Stomach (tissue), 9 donors: ENCODE data around the gene NECTIN4. TPM values are rescaled to one million over a fixed set of nuclear protein-coding genes. Genes with fewer than 3 reads are reported as not detected.
A peak's percentile ranks its signal among the peaks of the same experiment; 100 is the strongest.

Experiments used
- DNase-seq, 2 donors: peaks; one replicate each; pipeline versions ENCODE4 v3.0.0 to v3.0.0-alpha.2; 2013 to 2019
- H3K27ac ChIP-seq, 5 donors: fragments of 200-600 bp in 4 of 5; sonication (generic) in 4 of 5; one replicate each; pipeline ENCODE4 v1.5.1; 2013 to 2019; ENCODE audit warnings: mild to moderate bottlenecking in 1 of 5, moderate library complexity in 1 of 5
- H3K27me3 ChIP-seq, 3 donors: fragments of 200-600 bp; sonication (generic); one replicate each; pipeline ENCODE4 v1.5.1; 2017 to 2019; ENCODE audit warnings: mixed run types in 1 of 3
- H3K36me3 ChIP-seq, 4 donors: fragments of 200-600 bp; sonication (generic); 1 replicate in 3 of 4; 2 replicates in 1 of 4; pipeline ENCODE4 v1.5.1; 2016 to 2019
- H3K4me1 ChIP-seq, 4 donors: fragments of 200-600 bp; sonication (generic); one replicate each; pipeline ENCODE4 v1.5.1; 2016 to 2019
- H3K4me3 ChIP-seq, 4 donors: fragments of 200-600 bp; sonication (generic) in 3 of 4; one replicate each; pipeline ENCODE4 v1.5.1; 2016 to 2019; ENCODE audit warnings: mild to moderate bottlenecking in 1 of 4
- H3K9me3 ChIP-seq, 4 donors: fragments of 200-600 bp; sonication (generic); one replicate each; pipeline ENCODE4 v1.5.1; 2016 to 2019
- CTCF ChIP-seq, 7 experiments: fragments of 450-650 bp in 4 of 7; fragments of 200-600 bp in 3 of 7; sonication (generic) in 3 of 7; IDR thresholded peaks; one replicate each; pipeline ENCODE4 v1.5.1; 2016 to 2019; ENCODE audit warnings: antibody characterized with exemption in 7 of 7, control low read depth in 2 of 7, mild to moderate bottlenecking in 1 of 7
- EP300 ChIP-seq: sonication (generic); formaldehyde crosslinking; IDR thresholded peaks from one replicate; pipeline ENCODE4 v1.6.1; 2017; ENCODE audit warnings: antibody characterized with exemption
- POLR2A ChIP-seq, 4 donors: fragments of 450-650 bp; IDR thresholded peaks; one replicate each; pipeline ENCODE4 v1.6.1; 2016; ENCODE audit warnings: antibody characterized with exemption in 4 of 4, control low read depth in 2 of 4, mild to moderate bottlenecking in 1 of 4, moderate library complexity in 1 of 4
- POLR2AphosphoS5 ChIP-seq, 3 donors: sonication (generic); formaldehyde crosslinking; IDR thresholded peaks; one replicate each; pipeline ENCODE4 v1.6.1; 2016; ENCODE audit warnings: antibody characterized with exemption in 3 of 3
- WGBS, 5 donors: extraction: QIAGEN DNeasy Blood & Tissue Kit in 3 of 5; methylation state at CpG; one replicate each; pipeline versions ENCODE4 v1.1.5 to v1.1.7; 2013 to 2018; 5-methylcytosine and 5-hydroxymethylcytosine counted together
- intact Hi-C: fragments of 100-400 bp; cut with DNase I; formaldehyde crosslinking; loops from one replicate; pipeline ENCODE4 v1.15.1; 2023; ENCODE audit warnings: low total_unique reads
- polyA plus RNA-seq, 3 donors: library from polyadenylated mRNA; stranded (reverse); fragments of 200-250 nt; gene quantifications; one replicate each; pipeline ENCODE4 v1.2.3, GENCODE V29; 2013
- total RNA-seq, 5 donors: library from RNA; depleted of rRNA; stranded (reverse); fragments of >200 nt; gene quantifications; one replicate each; pipeline versions ENCODE4 v1.1.0 to v1.2.3, GENCODE V29; 2014 to 2016
- donor health status: healthy with polysubstance abuse.
- donor health status: Bipolar disorder and iron deficiency.
- donor health status: healthy.

The NECTIN4 gene
- total and polyA plus RNA-seq, 8 donors: 1.7 to 20.3 (median 5.5) TPM

GRCh38 chr1:161039154-161039545, 50.2 kb downstream of the NECTIN4 start:
- Histone ChIP-seq H3K27me3 (no peaks in the 10 kb centered on the region), H3K4me1 (peaks cover 10 to 46% (median 30%) of the 10 kb centered on the region in 4 donors), H3K36me3 (peaks cover 37 to 44% (median 43%) of the 10 kb centered on the region in 4 donors), H3K27ac (peak overlapping the region; percentile 30 to 86 (median 75)), H3K4me3 (peak overlapping the region; percentile 60 to 71 (median 62)), H3K9me3 (no peaks in the 10 kb centered on the region)
- TF ChIP-seq POLR2AphosphoS5 (IDR thresholded peaks at IDR 0.05) (no peak), EP300 (no peak), POLR2A (IDR thresholded peaks at IDR 0.05) (no peak), CTCF (IDR thresholded peaks at IDR 0.05) (no peak)
- intact Hi-C loops: no loop called here
- DNase-seq: no peak
- 7 to 13% (median 9%) methylated on average over 3 of the region's 3 CpGs for WGBS, 5 donors

- Histone ChIP-seq H3K27me3 (no peaks in the 10 kb centered on the region), H3K9me3 (no peaks in the 10 kb centered on the region), H3K36me3 (peaks cover 37 to 44% (median 43%) of the 10 kb centered on the region in 4 donors), H3K4me1 (peaks cover 6 to 40% (median 25%) of the 10 kb centered on the region in 4 donors), H3K27ac (peak within 1 kb of the TSS; percentile 30 to 86 (median 75)), H3K4me3 (peak within 1 kb of the TSS; percentile 60 to 71 (median 62))
- intact Hi-C loops: no loop called here
- 9 to 19% (median 16%) methylated on average over 16 to 54 of the region's 54 CpGs for WGBS, 5 donors
- peak; percentile 80 to 93 for DNase-seq
- TF ChIP-seq EP300 (no peak), POLR2AphosphoS5 (IDR thresholded peaks at IDR 0.05) (peak in 2 of 3 donors; percentile 59 to 84), POLR2A (IDR thresholded peaks at IDR 0.05) (no peak), CTCF (IDR thresholded peaks at IDR 0.05) (no peak)
Measured at GRCh38 chr1:161038523-161039153, 50.7 kb downstream of the NECTIN4 start, which contains the start of gene TSTD1. TSTD1 (minus strand) TSS chr1:161038964; CDS start chr1:161038889, 75 bp downstream.

- peaks cover 37 to 39% (median 38%) of the 10 kb centered on the region in 4 donors for H3K36me3 ChIP-seq
- peak in 1 of 2 donors; percentile 56 for DNase-seq
- no peaks in the 10 kb centered on the region for H3K9me3 ChIP-seq
- H3K4me3 ChIP-seq: peak overlapping the region; percentile 60 to 71 (median 62)
- peak overlapping the region; percentile 30 to 86 (median 75) for H3K27ac ChIP-seq
- peaks cover 6 to 35% (median 18%) of the 10 kb centered on the region in 4 donors for H3K4me1 ChIP-seq
- TF ChIP-seq POLR2A (IDR thresholded peaks at IDR 0.05) (no peak), EP300 (no peak), POLR2AphosphoS5 (IDR thresholded peaks at IDR 0.05) (no peak), CTCF (IDR thresholded peaks at IDR 0.05) (no peak)
- no peaks in the 10 kb centered on the region for H3K27me3 ChIP-seq
- 37 to 51% (median 43%) methylated on average over 20 to 21 of the region's 21 CpGs for WGBS, 5 donors
- intact Hi-C loops: no loop called here
Measured at GRCh38 chr1:161037661-161038522, 51.5 kb downstream of the NECTIN4 start.

GRCh38 chr1:161033751-161034150, 55.6 kb downstream of the NECTIN4 start:
- no peak overlapping the region for H3K27ac ChIP-seq
- intact Hi-C loops: no loop called here
- H3K36me3 ChIP-seq: no peaks in the 10 kb centered on the region
- TF ChIP-seq POLR2AphosphoS5 (IDR thresholded peaks at IDR 0.05) (no peak), CTCF (IDR thresholded peaks at IDR 0.05) (no peak), EP300 (no peak), POLR2A (IDR thresholded peaks at IDR 0.05) (no peak)
- H3K4me3 ChIP-seq: no peak overlapping the region
- no peaks in the 10 kb centered on the region for H3K9me3 ChIP-seq
- WGBS, 5 donors: 90 to 96% (median 94%) methylated on average over 2 to 3 of the region's 3 CpGs
- no peaks in the 10 kb centered on the region for H3K27me3 ChIP-seq
- peaks cover 6 to 23% (median 10%) of the 10 kb centered on the region in 4 donors for H3K4me1 ChIP-seq
- no peak for DNase-seq
